DLD1 (cell line): ENCODE measurements around the gene SEMA3C.

Experiments
- in situ Hi-C: cut with HindIII; loops from 2 replicates; pipeline ENCODE4 v1.10.0; 2017; ENCODE audit warnings: low sequenced_read_pairs

The SEMA3C gene

GRCh38 chr7:80785276-80785675 is 133.6 kb downstream of the SEMA3C start:
- in situ Hi-C loops, result no loop called here

DNA sequence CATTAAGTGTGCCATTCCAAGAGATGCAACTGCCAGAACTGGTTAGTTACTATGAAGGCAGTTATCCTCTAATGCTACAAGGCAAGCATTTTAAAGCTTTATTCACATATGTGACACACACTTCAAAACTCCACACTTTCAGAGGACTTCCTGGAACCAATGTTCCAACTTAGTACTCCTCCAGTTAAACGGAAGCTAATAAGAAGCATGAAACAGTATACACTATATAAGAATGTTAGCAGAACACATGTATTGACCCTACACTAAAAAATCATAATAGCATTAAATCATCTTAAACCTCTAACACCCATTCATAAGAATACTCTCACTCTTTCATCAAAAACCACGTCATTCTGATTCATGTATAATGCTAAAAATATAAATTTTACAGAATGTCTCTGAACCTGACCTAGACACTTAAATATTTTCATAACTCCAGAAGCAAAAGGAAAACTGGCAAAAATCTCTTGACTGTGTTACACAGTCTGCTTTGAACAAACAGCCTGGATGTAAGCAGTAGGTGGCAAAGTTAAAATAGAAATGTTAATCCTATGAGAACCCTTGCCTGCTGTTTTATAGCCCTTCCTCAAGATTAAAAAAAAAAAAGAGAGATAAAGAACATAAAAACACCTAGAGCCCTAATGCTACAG is 135.0 kb downstream of the SEMA3C start:
- in situ Hi-C loops, result no loop called here

DNA sequence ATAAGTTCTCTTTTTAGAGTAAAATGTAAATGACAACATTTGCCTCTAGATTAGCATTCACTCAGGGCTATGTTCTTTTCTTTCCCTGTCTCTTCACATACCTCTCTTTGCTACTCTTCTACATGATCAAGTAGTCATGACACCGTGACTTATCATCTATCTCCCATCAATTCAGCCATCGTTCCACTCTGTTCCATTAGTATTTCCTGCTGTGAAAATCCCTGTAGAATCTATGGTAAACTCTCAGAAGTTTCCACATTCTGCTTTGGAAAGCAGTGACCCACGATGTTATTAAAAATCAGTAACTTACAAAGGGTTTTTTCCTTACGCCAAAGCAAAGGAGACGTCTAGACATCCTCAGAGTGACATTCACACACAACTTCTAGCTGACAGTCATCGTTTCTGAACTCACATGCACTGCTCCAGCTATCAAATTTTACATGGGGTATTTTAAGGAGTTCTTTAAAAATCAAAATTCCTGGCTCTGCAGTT is 135.6 kb downstream of the SEMA3C start:
- in situ Hi-C loops, result no loop called here

- in situ Hi-C loops, result no loop called here
Measured at GRCh38 chr7:80781561-80781979, 137.3 kb downstream of the SEMA3C start.

DNA sequence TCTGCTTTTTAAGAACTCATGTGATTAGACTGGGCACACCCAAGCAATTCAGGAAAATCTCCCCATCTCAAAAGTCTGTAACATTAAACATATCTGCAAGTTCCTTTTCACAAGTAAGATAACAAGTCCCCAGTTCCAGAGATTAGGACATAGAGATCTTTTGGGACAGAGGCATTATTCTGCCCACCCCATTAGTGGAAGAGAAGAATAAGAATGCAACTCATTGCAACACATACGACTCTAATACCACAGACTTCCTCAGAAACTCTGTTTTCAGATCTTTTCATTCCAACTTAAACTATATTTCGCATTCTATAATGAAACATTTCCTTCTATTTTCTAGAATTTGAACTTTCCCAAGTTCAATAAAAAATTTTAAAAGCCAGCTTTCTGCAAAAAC is 137.7 kb downstream of the SEMA3C start:
- in situ Hi-C loops, result no loop called here

GRCh38 chr7:80779456-80779855 is 139.4 kb downstream of the SEMA3C start:
- in situ Hi-C loops, result no loop called here

DNA sequence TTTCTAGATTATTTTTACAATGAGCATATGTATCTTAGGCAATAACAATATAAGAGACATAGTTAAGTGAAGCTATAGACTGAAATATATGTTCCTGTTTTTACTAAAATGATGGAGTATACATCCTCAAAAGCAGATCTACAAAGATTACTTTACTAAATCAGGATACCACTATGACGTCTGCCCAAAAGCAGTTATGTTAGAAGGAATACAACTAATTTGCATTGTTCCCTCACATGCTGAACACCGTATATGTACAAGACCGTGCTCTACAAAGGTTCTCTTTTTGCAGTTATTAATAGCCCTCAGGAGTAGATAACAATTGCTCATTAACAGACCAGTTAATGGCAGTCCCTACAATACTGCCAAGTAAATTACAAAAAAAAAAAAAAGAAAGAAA is 143.0 kb downstream of the SEMA3C start:
- in situ Hi-C loops, result no loop called here

DNA sequence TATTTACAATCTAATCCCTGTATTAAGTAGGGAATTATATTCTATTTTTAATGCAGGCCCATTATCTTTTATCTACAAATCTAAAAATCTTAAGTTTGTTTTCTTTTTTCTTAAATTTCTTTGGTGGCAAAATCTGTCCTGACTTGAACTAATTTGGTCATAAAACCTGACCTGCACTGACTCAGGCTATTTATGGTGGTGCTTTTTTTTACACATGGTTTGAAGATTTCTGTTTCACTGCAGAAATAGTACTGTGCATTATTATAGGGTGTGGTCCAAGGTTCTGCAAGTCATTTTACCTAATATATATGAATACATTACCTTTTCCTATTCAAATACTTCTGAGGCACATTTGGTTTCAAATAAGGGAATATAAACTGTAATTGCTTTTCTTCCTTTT is 143.4 kb downstream of the SEMA3C start:
- in situ Hi-C loops, result no loop called here

DNA sequence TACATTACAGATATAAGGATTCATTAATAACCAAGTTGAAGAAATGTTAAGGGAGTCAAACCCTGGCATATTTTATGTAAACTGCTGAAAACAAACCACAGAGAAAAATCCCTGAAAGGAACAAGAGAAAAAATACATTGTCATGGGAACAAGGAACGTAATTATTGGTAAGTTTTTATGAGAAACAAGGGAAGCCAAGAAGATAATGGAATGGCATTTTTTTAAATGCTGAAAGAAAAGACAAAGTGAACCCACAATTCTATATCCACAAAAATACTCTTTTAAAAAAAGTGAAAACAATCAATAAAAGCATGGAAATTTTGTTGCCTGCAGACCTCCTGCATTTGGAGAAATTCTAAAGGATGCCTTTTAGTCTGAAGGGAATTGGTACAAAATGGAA is 144.0 kb downstream of the SEMA3C start:
- in situ Hi-C loops, result no loop called here

DNA sequence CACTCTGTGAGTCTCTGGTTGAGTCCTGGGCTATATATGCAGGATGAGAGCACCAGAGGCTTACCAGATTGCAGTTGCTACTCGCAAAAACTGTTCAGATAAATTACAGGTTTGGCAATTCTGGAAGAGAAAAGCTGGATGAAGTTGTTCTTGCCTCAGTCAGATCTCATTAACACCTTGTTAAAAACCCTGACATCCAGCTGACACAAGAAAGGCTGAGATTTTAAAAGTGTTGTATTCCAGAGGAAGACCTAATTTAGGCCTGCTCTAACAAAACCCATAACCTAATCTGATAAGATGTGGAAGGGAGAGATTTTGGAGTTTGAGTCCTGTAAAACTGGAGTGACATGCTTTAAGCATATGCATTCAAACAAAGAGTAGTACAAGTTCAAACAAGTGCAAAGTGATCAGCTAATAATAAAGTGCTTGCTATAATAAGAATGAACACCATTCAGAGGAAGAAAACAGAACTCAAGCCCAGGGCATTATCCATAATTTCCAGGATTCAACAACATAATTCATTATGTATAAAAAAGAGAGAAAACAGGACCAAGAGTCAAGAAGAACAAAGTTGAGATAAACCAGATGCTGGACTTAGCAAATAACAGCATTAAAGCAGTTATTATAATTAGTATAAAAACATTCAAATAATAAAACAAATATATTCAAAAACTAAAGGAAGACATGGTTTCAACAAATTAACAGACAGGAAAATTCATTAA is 144.9 kb downstream of the SEMA3C start:
- in situ Hi-C loops, result no loop called here

DNA sequence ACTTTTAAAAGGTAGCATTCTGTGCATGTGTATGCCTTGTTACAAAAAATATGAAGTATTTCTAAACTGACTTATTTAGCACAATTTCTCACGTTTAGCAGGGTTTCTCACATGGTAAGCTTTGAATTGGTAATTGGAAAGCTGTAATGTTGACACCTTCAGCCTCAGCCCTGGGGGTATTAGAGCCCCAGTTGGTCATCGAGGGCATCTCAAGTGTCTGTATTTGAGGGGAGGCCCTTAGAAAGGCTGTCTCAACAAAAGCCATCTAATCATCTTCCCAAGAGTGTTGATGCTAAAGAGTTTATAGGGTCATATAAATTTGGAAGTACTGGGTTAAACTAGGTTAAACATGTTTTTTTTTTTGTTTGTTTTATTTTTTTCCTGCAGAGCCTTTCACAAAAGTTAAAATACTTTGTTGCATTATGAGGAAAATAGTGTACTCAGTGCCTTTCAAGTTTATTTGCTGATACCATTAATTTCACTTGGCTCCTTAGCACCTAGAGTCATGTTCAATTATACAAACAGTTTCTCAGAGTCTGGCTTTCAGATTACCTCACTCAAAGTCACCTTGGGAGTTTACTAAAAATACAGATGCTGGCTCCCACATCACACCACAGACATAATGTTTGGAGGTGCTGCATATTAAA is 146.4 kb downstream of the SEMA3C start:
- in situ Hi-C loops, result no loop called here

- in situ Hi-C loops, result no loop called here
Measured at GRCh38 chr7:80771523-80771922, 147.3 kb downstream of the SEMA3C start.

DNA sequence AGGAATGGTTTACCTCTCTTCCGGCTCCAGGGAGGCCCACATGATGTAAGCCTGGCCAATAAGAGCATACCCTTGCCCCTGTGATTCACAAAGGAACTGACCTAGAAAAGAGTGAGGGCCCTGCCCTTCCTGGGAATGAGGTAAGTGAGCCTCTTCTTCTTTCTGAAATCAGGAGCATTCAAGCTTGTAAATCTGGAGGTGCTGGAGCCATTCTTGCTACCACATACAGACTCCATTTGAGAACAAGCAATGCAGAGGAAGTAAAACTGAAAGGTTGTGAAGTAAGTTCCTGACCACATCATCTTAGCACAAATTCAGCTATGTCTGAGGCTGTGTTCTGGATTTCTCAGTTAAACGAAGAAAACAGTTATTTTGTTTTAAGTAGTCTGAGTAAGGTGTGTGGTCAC is 148.2 kb downstream of the SEMA3C start:
- in situ Hi-C loops, result no loop called here

DNA sequence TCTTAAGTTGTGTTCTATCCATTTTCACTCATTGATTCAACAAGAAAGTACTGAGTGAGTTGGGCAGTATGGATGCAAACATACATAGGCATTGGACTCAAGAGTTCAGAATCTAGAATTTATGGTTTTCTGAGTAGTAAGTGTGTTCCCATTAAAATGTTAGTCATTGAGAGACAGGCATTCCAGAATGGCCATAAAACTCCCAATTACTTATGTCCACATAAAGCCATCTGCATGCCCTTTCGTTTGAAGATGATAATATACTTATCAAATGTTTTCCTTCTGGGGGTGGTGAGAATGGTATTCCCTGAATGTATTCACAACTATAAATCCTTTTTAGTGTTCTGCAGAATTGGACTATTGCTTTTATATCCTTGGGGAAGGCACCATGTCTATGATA is 148.8 kb downstream of the SEMA3C start:
- in situ Hi-C loops, result no loop called here

GRCh38 chr7:80768756-80769155 is 150.1 kb downstream of the SEMA3C start:
- in situ Hi-C loops, result no loop called here

GRCh38 chr7:80767654-80768053 is 151.2 kb downstream of the SEMA3C start:
- in situ Hi-C loops, result no loop called here

DNA sequence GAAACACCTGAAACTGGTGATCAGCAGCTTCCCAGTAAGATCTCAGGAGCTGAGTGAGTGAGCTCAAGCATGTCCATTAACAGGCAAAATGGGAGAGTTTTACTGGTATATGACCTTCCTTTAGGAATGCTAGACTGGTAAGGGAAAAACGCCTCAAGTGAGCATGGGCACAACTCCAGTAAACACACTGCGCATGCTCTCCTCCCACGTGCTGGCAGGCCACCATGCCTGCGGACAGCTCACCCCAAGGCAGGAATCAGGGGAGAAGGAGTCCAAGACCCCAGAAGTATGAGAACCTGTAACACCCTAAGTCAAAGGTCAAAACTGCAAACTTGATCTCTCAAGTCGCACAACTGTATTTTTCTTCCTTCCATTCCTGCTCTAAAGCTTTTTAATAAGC is 152.1 kb downstream of the SEMA3C start:
- in situ Hi-C loops, result no loop called here

GRCh38 chr7:80764132-80764531 is 154.7 kb downstream of the SEMA3C start:
- in situ Hi-C loops, result no loop called here

GRCh38 chr7:80763704-80764103 is 155.1 kb downstream of the SEMA3C start:
- in situ Hi-C loops, result no loop called here

- in situ Hi-C loops, result no loop called here
Measured at GRCh38 chr7:80763289-80763688, 155.6 kb downstream of the SEMA3C start.

DNA sequence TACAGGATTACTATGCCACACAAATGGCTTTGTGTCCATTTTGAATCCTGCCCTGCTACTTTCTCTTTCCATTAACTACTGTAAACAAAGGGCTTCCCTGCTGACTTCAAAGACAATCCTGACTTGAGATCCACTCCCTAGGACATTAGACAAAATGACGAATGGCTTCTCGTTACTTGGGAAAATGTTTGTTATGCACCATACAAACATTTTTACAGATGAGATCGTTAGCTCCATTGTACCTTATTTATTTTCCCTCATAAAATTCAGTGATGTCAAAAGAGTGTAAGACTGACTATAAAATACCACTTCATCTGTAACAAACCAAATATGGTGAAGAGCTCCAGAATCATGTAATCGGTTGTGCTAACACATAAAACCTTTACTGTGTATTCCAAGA is 158.6 kb downstream of the SEMA3C start:
- in situ Hi-C loops, result no loop called here
